GM12872 (cell line): ENCODE data around the gene ARFGEF3.

Source experiments
- TF ChIP-seq, protein P1 (sequence below): IDR thresholded peaks from 3 replicates; pipeline ENCODE4 v1.5.1; 2011; ENCODE audit warnings: low read depth, mild to moderate bottlenecking, low read length, moderate library complexity; ENCODE audit not compliant: insufficient read depth

The ARFGEF3 gene

GRCh38 chr6:138238368-138238767, 76.6 kb downstream of the ARFGEF3 start:
- TF ChIP-seq, protein P1, sequence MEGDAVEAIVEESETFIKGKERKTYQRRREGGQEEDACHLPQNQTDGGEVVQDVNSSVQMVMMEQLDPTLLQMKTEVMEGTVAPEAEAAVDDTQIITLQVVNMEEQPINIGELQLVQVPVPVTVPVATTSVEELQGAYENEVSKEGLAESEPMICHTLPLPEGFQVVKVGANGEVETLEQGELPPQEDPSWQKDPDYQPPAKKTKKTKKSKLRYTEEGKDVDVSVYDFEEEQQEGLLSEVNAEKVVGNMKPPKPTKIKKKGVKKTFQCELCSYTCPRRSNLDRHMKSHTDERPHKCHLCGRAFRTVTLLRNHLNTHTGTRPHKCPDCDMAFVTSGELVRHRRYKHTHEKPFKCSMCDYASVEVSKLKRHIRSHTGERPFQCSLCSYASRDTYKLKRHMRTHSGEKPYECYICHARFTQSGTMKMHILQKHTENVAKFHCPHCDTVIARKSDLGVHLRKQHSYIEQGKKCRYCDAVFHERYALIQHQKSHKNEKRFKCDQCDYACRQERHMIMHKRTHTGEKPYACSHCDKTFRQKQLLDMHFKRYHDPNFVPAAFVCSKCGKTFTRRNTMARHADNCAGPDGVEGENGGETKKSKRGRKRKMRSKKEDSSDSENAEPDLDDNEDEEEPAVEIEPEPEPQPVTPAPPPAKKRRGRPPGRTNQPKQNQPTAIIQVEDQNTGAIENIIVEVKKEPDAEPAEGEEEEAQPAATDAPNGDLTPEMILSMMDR = no peak

DNA sequence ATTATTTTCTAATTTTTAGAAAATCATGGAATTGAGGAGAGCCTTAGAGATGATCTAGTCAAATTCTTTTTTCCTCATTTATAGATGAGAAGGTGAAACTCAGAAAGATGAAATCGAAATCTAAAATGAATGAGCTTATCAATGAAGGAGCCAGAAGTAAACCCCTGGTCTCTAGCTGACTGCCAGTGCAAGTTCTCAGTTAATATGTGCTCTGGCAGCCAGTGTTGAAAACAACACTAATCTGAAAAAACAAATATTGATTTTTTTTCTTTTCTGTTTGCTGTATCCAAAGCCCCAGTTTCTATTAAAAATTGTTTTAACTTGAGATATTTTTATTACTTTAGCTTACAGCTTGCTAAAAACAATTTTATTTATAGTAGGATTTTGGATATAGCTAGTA, 78.0 kb downstream of the ARFGEF3 start:
- TF ChIP-seq, protein P1 = no peak

- TF ChIP-seq, protein P1 = no peak
Measured at GRCh38 chr6:138240476-138241245, 78.9 kb downstream of the ARFGEF3 start.

- TF ChIP-seq, protein P1 = no peak
Measured at GRCh38 chr6:138241381-138241780, 79.6 kb downstream of the ARFGEF3 start.

DNA sequence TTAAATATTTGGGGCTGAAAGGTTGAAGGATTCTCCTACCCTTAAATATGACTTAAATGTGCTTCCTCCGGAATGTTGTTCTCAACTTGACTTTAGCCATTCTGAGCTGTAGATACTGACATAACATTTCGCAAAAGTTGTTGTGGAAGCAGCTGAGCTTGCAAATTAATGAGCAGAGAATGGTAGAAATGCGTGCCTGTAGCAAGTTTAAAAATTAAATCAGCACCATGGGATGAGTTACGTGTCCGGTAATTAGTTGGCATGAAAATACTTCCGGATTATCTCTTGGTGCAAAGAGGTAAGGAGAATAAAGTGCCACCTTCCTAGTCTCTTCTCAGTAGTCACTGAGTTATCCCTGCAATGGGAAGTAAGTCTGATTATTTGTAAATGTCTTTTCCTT, 80.2 kb downstream of the ARFGEF3 start:
- TF ChIP-seq, protein P1 = no peak

DNA sequence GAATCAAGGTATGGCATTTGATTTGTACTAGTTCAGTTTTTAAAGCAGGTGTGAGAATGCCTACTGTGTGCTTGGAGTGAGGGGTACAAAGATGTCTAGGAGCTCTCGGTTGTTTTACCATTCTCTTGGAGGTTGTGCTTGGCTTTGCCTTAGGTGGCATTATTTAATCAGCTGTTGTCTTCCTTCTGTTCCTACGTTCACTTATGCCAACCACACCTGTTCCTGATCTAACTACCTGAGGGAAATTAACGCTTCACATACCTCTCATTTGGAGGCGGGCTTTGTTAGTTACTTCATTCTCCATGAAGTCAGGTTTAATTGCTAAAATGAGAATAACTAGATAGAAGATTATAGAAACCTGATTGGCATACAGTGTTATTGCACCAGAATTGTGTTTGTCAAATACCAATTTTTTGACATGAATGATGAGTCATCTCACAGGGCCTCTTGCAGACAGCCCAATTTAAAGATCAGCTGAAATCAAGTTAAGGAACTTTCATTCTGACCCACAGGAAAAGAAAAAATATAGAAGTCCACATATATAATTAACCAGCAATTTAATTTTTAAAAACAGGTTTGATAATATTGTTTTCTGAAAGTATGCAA, 81.4 kb downstream of the ARFGEF3 start:
- TF ChIP-seq, protein P1 = no peak

DNA sequence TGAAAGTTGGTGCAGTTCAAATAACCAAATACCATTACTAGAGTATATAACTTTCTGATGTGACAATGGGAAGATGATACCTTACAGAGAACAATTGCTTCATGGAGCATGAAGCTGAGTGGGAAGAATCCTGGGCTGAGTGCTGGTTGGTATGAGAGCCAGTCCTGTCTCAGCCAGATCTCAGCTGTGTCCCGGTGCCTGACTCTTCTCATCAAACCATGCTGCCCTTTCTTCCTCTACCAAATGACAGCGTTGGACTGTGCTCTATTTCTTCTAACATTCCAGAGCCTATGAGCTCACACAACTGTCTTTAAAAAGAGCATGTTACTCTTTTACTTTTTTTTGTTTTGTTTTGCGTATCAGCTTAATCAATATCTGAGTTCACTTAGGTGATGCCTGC, 84.0 kb downstream of the ARFGEF3 start:
- TF ChIP-seq, protein P1 = no peak
